Neuronal stem cell (in vitro differentiated cells): ENCODE results near the gene PFKP.

ENCODE experiments used
- DNase-seq: peaks from one replicate; pipeline ENCODE4 v3.0.0-alpha.2; 2013; ENCODE audit warnings: low spot score
- H2AFZ ChIP-seq: one replicate; pipeline ENCODE4 v1.6.1; 2013; ENCODE audit warnings: mild to moderate bottlenecking, low read length, inconsistent platforms
- H2AK5ac ChIP-seq: 2 replicates; pipeline ENCODE4 v1.6.1; 2013; ENCODE audit warnings: low read depth, mild to moderate bottlenecking, inconsistent platforms, low read length, moderate library complexity, mixed read lengths
- H2BK120ac ChIP-seq: 2 replicates; pipeline ENCODE4 v1.6.1; 2013; ENCODE audit warnings: low read depth, mild to moderate bottlenecking, inconsistent platforms, low read length, moderate library complexity, mixed read lengths
- H2BK12ac ChIP-seq: one replicate; pipeline ENCODE4 v1.6.1; 2013; ENCODE audit warnings: low read length, inconsistent platforms
- H2BK15ac ChIP-seq: 2 replicates; pipeline ENCODE4 v1.6.1; 2013; ENCODE audit warnings: mild to moderate bottlenecking, low read length, inconsistent platforms, mixed read lengths
- H2BK5ac ChIP-seq: one replicate; pipeline ENCODE4 v1.6.1; 2013; ENCODE audit warnings: inconsistent platforms, mild to moderate bottlenecking, low read length, moderate library complexity
- H3K14ac ChIP-seq: one replicate; pipeline ENCODE4 v1.6.1; 2013; ENCODE audit warnings: low read length, inconsistent platforms
- H3K18ac ChIP-seq: 2 replicates; pipeline ENCODE4 v1.6.1; 2013; ENCODE audit warnings: low read length, inconsistent platforms
- H3K23ac ChIP-seq: 2 replicates; pipeline ENCODE4 v1.6.1; 2013; ENCODE audit warnings: low read depth, mild to moderate bottlenecking, mixed read lengths, low read length, inconsistent platforms; ENCODE audit not compliant: poor library complexity
- H3K27ac ChIP-seq: replicated peaks from 3 replicates; pipeline ENCODE4 v1.5.1; 2013; ENCODE audit warnings: low read length, inconsistent platforms
- H3K27me3 ChIP-seq, 3 experiments: 2 replicates each; pipeline ENCODE4 v1.6.1; 2013; ENCODE audit warnings: low read length in 3 of 3, mild to moderate bottlenecking in 2 of 3, inconsistent platforms in 1 of 3, low read depth in 1 of 3, mixed read lengths in 1 of 3, moderate library complexity in 1 of 3; ENCODE audit not compliant: control insufficient read depth in 3 of 3, insufficient read depth in 3 of 3
- H3K36me3 ChIP-seq, 2 donors: replicated peaks in 1 of 2; 2 replicates each; pipeline ENCODE4 v1.6.1; 2013; ENCODE audit warnings: low read length in 2 of 2; ENCODE audit not compliant: control insufficient read depth in 2 of 2, insufficient read depth in 2 of 2
- H3K4ac ChIP-seq: 2 replicates; pipeline ENCODE4 v1.6.1; 2013; ENCODE audit warnings: inconsistent platforms, mild to moderate bottlenecking, low read length, moderate library complexity
- H3K4me1 ChIP-seq, 2 donors: 1 replicate in 1 of 2; 2 replicates in 1 of 2; pipeline ENCODE4 v1.6.1; 2013; ENCODE audit warnings: low read length in 2 of 2, low read depth in 1 of 2; ENCODE audit not compliant: control insufficient read depth in 2 of 2, insufficient read depth in 1 of 2
- H3K4me2 ChIP-seq: one replicate; pipeline ENCODE4 v1.6.1; 2013; ENCODE audit warnings: mild to moderate bottlenecking, low read length, inconsistent platforms; ENCODE audit not compliant: insufficient read depth, poor library complexity, severe bottlenecking
- H3K4me3 ChIP-seq, 2 donors: 2 replicates each; pipeline ENCODE4 v1.5.1; 2013; ENCODE audit warnings: low read length in 2 of 2, mild to moderate bottlenecking in 2 of 2, inconsistent platforms in 1 of 2, moderate library complexity in 1 of 2
- H3K79me1 ChIP-seq: one replicate; pipeline ENCODE4 v1.6.1; 2013; ENCODE audit warnings: low read depth, mild to moderate bottlenecking, inconsistent platforms, low read length, moderate library complexity
- H3K9ac ChIP-seq: one replicate; pipeline ENCODE4 v1.6.1; 2013; ENCODE audit warnings: mild to moderate bottlenecking, low read depth, low read length, inconsistent platforms; ENCODE audit not compliant: poor library complexity
- H3K9me3 ChIP-seq, 2 donors: replicated peaks in 1 of 2; 2 replicates each; pipeline versions ENCODE3 to v1.6.1; 2013; ENCODE audit warnings: low read length in 2 of 2, mild to moderate bottlenecking in 2 of 2, inconsistent platforms in 1 of 2, low read depth in 1 of 2, mixed read lengths in 1 of 2, moderate library complexity in 1 of 2; ENCODE audit not compliant: control insufficient read depth in 2 of 2, insufficient read depth in 1 of 2
- H4K8ac ChIP-seq: one replicate; pipeline ENCODE4 v1.6.1; 2013; ENCODE audit warnings: low read depth, mild to moderate bottlenecking, inconsistent platforms, low read length, moderate library complexity
- H4K91ac ChIP-seq: one replicate; pipeline ENCODE4 v1.6.1; 2013; ENCODE audit warnings: low read length, low read depth, mild to moderate bottlenecking, inconsistent platforms; ENCODE audit not compliant: poor library complexity
- WGBS, 2 donors: extraction: QIAGEN DNeasy Blood & Tissue Kit; methylation state at CpG; one replicate each; pipeline ENCODE4 v1.1.7; 2013; ENCODE audit warnings: missing lambda C conversion rate in 2 of 2, mixed read lengths in 1 of 2; ENCODE audit not compliant: insufficient read length in 2 of 2, insufficient replicate concordance in 1 of 2; ENCODE audit errors: extremely low coverage in 2 of 2; 5-methylcytosine and 5-hydroxymethylcytosine counted together

Gene PFKP

GRCh38 chr10:3046210-3046779, 21.1 kb upstream of the PFKP start:
- H3K9ac ChIP-seq, result peak overlapping the region; percentile 30
- H2BK15ac ChIP-seq, result peak overlapping the region; percentile 97
- H3K27ac ChIP-seq, result peak overlapping the region; percentile 83
- H2AFZ ChIP-seq, result peak overlapping the region; percentile 85
- H3K18ac ChIP-seq, result peak overlapping the region; percentile 96
- peaks cover 26 to 32% of the 10 kb centered on the region in 2 donors for H3K4me1 ChIP-seq
- H4K8ac ChIP-seq, result no peak overlapping the region
- no peak overlapping the region for H3K4me3 ChIP-seq
- peak overlapping the region; percentile 85 for H2BK120ac ChIP-seq
- no CpG with 5 or more reads among the region's 6 CpGs for WGBS, 2 donors
- peak overlapping the region; percentile 93 for H2BK5ac ChIP-seq
- peak overlapping the region; percentile 97 for H2AK5ac ChIP-seq
- no peaks in the 10 kb centered on the region for H3K27me3 ChIP-seq
- H3K36me3 ChIP-seq, result no peaks in the 10 kb centered on the region
- H3K14ac ChIP-seq, result peak overlapping the region; percentile 73
- peak overlapping the region; percentile 99 for H2BK12ac ChIP-seq
- no peaks in the 10 kb centered on the region for H3K79me1 ChIP-seq
- peaks cover under 1 to 1% of the 10 kb centered on the region in 2 donors for H3K9me3 ChIP-seq
- peak overlapping the region; percentile 48 for H3K23ac ChIP-seq
- no peak for DNase-seq
- H3K4me2 ChIP-seq, result no peak overlapping the region
- peak overlapping the region; percentile 96 for H3K4ac ChIP-seq
- peak overlapping the region; percentile 80 for H4K91ac ChIP-seq

DNA sequence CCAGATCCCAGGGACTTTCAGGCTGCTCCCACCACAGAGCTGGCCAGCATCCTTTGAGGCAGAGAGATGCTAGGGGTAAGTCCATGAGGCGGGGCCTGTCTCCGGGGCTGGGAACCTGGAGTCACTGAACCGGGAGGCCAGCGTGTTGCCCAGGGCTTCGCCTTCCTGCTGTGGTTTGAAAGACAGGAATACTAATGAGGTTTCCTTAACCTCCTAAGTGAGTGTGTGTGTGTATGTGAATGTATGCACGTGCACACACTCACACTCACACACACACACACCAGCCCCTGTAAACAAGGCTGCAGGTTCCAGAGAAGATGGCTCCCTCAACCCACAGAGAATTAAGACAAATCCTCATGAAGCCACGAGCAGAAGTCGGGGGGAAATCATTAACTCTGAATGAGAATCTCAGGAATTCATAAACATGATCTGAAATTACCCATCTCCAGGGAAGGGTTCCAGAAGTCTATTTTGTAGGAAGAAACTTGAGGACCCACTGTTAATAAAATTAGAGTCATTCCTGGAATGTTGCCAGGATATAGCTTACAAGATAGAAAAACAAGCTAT, 20.3 kb upstream of the PFKP start:
- Histone ChIP-seq H2BK120ac (peak overlapping the region; percentile 85), H3K27me3 (no peaks in the 10 kb centered on the region), H3K14ac (no peak overlapping the region), H2BK5ac (no peak overlapping the region), H2BK15ac (peak overlapping the region; percentile 97), H3K23ac (no peak overlapping the region), H2AK5ac (peak overlapping the region; percentile 97), H3K27ac (peak overlapping the region; percentile 42), H3K4me1 (peaks cover 26 to 32% of the 10 kb centered on the region in 2 donors), H3K79me1 (no peaks in the 10 kb centered on the region), H3K4ac (peak overlapping the region; percentile 96), H3K4me2 (no peak overlapping the region), H3K4me3 (no peak overlapping the region), H3K9me3 (no peaks in the 10 kb centered on the region), H2AFZ (peak overlapping the region; percentile 69), H4K8ac (no peak overlapping the region), H4K91ac (no peak overlapping the region), H3K36me3 (no peaks in the 10 kb centered on the region), H3K18ac (no peak overlapping the region), H2BK12ac (peak overlapping the region; percentile 99), H3K9ac (no peak overlapping the region)
- no peak for DNase-seq
- WGBS, 2 donors, result no CpG with 5 or more reads among the region's 8 CpGs

DNA sequence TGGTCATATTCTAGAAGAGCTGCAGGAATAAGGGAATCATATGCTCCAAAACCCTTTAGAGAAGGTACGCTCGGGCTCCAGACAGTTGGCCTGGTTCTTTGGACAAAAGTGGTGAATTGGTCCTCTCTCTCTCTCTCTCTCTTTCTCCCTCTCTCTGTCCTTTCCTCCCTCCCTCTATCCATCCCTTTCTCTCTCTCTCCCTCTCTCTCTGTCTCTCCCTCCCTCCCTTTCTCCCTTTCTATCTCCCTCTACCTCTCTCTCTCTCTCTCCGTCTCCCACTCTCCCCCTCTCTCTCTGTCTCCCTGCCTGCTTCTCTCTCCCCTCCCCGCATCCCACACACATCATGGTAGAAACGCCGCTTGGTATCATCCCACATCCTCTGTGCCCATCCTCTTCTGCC, 19.8 kb upstream of the PFKP start:
- Histone ChIP-seq H3K4me3 (no peak overlapping the region), H2AFZ (peak overlapping the region; percentile 51), H3K27ac (no peak overlapping the region), H3K9ac (no peak overlapping the region), H3K36me3 (no peaks in the 10 kb centered on the region), H3K79me1 (no peaks in the 10 kb centered on the region), H2BK12ac (no peak overlapping the region), H4K91ac (no peak overlapping the region), H3K4ac (no peak overlapping the region), H4K8ac (no peak overlapping the region), H2AK5ac (no peak overlapping the region), H3K18ac (peak overlapping the region; percentile 4), H3K14ac (no peak overlapping the region), H2BK120ac (no peak overlapping the region), H3K4me2 (no peak overlapping the region), H2BK15ac (no peak overlapping the region), H3K9me3 (no peaks in the 10 kb centered on the region), H3K4me1 (peaks cover 26 to 32% of the 10 kb centered on the region in 2 donors), H3K27me3 (no peaks in the 10 kb centered on the region), H2BK5ac (no peak overlapping the region), H3K23ac (no peak overlapping the region)
- DNase-seq, result no peak
- WGBS, 2 donors, result no CpG with 5 or more reads among the region's 6 CpGs

DNA sequence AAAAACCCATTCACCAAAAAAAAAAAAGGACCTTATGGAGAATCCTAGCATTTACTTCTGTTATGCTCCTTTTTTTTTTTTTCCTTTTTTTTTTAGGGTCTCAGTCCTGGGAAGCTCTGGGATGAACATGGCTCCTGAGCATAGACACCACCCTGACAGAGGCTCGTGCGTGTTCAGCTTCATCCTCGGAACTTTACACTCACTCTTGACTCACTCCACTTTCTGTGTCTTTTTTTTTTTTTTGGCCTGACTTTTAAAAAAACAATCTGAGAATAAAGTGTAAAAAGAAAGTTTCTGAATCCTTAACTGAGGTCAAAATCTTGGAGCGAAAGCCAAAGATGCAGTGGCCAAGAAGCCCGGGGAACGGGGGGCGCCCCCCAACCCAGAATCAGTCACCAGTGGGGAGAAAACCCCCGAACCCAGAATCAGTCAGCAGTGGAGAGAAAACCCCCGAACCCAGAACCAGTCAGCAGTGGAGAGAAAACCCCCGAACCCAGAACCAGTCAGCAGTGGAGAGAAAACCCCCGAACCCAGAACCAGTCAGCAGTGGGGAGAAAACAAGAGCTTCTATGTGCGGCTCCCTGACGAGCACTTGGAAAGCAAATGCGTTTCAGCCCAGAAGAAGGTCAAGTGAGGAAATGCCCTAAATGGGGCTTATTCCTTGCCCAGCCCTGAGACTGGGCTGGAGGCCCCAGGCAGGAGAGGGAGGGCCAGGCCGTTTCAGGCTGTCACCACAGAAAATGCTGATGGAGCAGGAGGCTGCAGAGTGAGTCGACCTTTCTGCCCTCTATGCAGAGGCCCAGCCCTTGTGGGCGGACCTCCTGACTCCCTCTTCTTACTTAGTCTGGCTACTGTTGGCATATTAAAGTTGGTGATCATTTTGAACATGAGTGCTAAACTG, 19.0 kb upstream of the PFKP start:
- Histone ChIP-seq H4K91ac (no peak overlapping the region), H3K14ac (no peak overlapping the region), H3K18ac (peak overlapping the region; percentile 68), H3K36me3 (no peaks in the 10 kb centered on the region), H2BK15ac (no peak overlapping the region), H3K4me2 (no peak overlapping the region), H2AFZ (peak overlapping the region; percentile 62), H3K79me1 (no peaks in the 10 kb centered on the region), H3K23ac (no peak overlapping the region), H2AK5ac (no peak overlapping the region), H4K8ac (no peak overlapping the region), H2BK12ac (no peak overlapping the region), H3K27me3 (no peaks in the 10 kb centered on the region), H3K4me1 (peaks cover 26 to 32% of the 10 kb centered on the region in 2 donors), H3K27ac (no peak overlapping the region), H3K4ac (no peak overlapping the region), H3K4me3 (no peak overlapping the region), H3K9ac (no peak overlapping the region), H2BK120ac (no peak overlapping the region), H2BK5ac (no peak overlapping the region), H3K9me3 (no peaks in the 10 kb centered on the region)
- WGBS, 2 donors, result no CpG with 5 or more reads among the region's 17 CpGs
- DNase-seq, result no peak
